GM23248 (cell line): ENCODE data around the gene SYTL3.

Experiments
- EZH2 ChIP-seq: fragments of 200-600 bp; sonication (generic); IDR thresholded peaks from 2 replicates; pipeline ENCODE4 v1.6.1; 2018; ENCODE audit warnings: antibody characterized with exemption, mild to moderate bottlenecking; ENCODE audit not compliant: insufficient read depth, poor library complexity, severe bottlenecking
- EZH2phosphoT487 ChIP-seq: fragments of 200-600 bp; sonication (generic); IDR thresholded peaks from 2 replicates; pipeline ENCODE4 v1.6.1; 2018; ENCODE audit warnings: antibody characterized with exemption, moderate library complexity, mild to moderate bottlenecking, low read depth; ENCODE audit not compliant: insufficient read depth

DNA sequence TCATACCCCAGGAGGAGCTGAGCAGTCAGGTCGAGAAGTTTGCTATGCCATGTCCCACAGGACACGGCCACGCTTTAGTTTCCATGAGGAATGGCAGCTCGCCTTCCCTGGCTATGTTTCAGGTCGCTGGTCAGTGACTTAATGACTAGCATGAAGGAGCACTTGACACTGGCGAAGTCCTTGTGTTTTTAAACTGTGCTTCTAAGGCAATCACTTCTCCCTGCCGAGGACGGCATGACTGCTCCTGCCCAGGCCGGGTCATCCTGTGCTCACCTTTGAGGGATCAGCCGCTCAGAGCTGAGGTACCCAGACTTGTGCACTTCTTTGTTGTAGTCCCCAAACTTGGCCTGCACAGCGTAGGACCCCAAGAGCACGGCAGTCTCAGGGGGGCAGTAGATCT lies 135.2 kb downstream of the SYTL3 start:
- TF ChIP-seq EZH2: no peak
- TF ChIP-seq EZH2phosphoT487: no peak
